DMS153 treated with DMSO at 0.1 percent for 48 hours (cell line): ENCODE measurements around the gene GCLC.
"Not testable (repeated sequence)": the region's sequence is repeated elsewhere in the genome, so short reads cannot be mapped to it uniquely, and the experiment has no call there.

Source experiments
- DNase-seq: peaks from one replicate; lab custom pipeline; 2025; ENCODE audit not compliant: unreplicated experiment; lab: John Stamatoyannopoulos, UW

The GCLC gene

DNA sequence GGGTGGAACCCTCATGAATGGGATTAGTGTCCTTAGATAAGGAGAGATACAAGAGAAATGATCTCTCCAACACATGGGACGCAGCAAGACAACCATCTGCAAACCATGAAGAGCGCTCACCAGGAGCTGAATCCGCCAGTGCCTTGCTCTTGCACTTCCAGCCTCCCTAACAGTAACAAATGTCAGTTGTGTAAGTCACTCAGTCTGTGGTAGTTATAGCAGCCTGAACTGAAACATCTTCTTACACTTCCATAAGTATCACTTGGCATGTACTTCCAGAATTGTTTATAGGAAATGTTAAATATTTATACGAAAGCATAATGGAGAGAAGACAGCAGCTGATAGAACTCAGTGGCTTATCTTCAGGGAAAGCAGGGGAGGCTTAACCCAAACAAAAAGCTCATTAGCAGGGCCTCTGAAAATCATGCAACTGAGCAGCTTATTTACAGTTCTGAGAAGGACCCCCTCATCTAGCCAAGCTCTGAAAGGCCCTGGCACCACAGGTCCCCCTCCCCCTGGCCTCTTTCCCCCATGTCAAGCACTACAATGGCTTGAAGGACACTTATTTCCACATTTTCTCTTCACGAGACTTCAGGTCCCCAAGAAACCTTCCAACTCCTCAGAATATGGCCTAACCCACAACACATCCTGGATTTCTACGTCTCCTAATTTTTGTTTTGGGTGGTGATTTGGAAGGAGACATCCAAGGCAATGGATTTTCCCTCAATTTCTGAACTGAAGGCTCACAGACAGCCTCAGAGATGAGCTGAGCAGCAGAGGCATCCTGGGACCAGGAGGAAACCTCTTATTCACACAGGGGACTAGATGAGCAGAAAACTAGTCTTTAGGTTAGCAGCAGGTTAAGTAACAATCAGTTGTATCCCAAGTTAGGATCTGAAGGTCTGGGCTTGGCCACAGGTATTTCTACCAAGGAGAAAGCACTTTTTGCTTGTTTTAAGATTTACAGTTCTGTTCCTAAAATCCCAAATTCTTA is 49.1 kb downstream of the GCLC start:
- no peak for DNase-seq

DNA sequence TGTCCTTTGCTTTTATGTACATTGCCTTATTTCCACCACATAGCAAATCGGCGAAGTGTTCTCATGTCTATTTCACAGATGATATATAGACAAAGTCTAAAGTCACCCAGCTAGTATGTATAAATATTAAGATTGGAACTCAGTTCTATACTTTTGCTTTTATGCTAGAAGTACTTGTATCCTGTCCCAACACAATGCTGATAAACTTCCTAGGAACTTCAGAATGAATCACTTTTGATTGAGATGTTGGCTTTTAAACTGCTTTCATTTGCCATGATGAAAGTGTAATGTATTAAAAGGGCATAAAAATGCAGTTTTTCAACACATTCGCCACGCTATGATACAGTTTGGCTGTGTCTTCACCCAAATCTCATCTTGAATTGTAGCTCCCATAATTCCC is 50.8 kb downstream of the GCLC start:
- no peak for DNase-seq

DNA sequence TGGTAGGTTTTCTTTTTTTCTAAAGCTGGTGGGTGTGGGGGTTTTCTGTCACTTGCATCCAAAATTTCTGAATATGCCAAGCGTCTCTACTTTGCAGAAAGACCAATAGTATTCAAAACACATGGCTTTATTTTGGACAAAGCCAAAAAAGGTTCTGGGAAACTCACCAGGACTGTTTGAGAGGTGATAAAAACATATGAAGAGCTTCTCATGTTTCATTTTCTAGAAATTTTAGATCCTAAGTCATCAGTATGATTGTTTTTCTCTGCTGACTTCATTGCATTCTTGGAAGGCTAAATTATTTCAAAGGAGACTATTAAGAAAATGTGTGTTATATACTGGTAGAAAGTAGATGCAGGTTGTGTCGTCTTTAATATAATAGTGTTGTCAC is 51.3 kb downstream of the GCLC start:
- no peak for DNase-seq

DNA sequence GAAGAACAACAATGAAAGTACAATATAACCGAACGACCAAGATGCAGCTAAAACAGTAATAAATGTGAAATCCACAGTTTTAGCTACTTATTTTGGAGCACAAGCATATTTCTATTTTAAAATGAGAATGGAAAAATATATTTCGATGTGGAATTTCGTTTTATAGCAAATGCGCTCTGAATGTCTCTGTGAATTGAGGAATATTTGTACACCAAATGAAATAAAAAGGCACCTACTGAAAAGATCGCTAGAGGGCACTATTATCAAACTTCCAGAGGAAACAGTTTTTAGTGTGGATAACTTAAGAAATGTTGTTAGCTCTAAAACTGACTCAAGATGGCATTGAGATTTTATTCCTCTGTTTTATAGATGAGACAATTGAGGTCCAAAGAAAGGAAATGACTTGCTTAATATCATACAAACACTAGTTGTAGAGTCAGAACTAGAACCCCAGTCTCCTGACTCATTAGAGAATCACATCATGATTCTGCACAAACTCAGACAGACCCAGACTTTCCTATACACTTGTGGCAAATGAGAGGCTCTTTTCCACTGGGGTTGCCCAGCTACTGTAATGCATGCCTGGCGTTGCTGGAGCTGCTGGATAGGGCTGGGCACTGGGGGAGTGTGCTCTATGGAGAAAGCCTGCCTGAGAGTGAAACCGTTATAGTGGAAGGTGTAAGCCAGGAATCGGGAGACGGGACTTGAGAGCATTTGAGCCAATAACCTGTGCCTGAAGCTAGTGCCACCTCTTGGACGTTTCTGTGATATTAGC is 51.9 kb downstream of the GCLC start:
- peak; percentile 63 for DNase-seq

DNA sequence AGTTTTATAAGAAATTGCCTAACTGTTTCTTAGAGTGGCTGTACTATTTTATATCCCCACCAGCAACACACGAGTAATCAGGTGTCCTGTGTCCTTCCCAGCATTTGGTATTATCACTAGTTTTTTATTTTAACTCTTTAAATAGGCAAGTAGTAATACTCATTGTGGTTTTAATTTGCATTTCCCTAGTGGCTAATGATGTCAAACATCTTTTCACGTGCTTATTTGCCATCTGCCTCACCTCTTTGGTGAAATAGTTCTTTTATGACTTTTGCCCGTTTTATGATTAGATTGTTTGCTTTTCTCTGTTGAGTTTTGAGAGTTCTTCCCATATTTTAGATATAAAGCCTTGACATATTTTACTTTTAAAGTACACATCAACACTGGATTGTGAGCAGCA is 57.8 kb downstream of the GCLC start:
- no peak for DNase-seq

DNA sequence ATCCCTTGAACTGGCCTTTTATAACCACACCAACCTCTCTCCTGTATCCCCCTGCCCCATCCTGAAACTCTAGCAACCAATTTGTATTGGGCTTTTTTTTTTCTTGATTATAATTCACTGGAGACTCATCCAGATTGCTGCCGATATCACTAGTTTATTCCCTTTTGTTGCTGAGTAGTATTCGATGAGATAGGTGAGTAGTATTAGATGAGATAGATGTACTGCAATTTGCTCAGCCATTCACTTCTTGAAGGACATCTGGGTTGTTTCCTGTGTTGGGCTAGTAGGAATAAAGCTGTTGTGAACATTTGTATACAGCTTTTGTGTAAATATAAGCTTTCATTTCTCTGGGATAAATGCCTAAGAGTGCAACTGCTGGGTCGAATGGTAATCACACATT is 58.2 kb downstream of the GCLC start:
- DNase-seq, result no peak

DNA sequence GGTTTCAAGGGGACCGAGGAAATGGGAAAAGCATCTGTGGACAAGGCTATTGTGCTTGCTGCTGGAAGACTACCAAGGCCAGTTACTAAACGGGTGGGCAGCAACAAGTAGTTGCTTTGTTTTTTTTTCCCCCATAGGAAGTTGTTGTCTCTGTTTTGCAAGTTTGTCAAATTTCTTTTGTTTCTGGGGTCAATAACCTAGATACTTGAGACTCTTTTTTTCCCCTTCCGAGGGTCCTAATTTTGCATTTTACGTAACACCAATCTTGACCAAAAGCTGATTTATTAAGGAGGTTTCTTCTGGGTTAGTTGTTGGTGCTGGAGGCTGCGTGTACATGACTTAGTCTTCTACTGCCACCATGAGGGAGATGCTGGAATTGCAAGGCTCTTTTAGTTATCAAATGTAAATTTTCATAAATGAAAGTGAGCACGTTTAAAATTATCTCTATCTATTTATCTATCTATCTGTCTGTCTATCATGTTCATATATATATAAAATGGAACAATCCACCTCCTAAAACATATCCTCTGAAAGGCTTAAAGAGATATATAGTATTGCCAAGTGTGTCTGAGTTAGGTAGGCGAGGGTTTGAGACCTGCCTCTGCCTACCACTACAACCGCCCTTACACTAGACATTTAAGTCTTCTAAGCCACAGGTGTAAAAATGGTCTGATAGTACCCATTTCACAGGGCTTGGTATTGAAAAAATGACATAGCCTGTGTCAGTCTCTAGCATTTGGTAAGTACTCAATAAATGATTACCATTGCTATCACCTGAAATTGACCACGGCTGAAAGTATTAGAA is 60.2 kb downstream of the GCLC start:
- peak; percentile 77 for DNase-seq

DNA sequence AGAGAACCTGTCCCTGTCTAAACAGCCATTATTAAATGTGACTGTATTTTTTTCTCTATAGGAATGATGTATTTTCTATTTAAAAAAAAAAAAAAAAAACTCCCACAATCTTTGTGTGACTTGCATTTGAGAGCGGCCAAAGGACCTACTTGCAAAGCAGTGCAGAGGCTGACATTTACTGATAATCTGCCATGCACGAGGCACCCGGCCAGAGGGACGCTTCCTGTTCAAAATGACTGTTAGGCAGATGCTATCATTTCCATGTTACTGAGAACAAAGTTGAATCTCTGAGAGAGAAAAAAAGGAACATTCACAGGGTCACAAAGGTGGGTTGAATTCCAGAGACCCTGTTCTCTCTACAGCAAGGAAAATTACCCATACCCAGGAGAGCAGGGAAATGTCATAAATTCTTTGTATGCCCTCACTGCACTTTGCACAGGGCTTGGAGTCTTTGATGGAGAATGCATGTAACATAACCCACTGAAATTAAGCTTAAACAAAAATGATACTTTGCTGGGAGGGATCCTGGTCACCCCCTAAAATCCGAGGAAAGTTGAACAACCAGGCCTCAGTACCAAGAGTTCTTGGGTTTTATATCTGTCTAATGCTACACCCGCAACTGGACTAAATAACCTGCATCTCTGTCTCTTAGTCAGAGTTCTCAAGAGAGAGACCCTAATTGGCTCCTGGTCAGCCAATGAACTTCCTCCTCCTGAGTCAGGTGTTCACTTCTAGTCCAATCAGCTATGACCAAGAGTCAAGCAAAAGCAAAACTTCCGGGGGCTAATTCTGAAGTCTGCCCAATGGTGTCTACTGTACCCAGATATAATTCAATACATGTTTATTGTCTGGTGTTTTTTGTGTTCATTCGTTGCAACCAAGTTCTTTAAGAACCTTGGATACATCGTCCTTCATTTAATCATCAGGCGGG is 61.2 kb downstream of the GCLC start:
- DNase-seq, result no peak

DNA sequence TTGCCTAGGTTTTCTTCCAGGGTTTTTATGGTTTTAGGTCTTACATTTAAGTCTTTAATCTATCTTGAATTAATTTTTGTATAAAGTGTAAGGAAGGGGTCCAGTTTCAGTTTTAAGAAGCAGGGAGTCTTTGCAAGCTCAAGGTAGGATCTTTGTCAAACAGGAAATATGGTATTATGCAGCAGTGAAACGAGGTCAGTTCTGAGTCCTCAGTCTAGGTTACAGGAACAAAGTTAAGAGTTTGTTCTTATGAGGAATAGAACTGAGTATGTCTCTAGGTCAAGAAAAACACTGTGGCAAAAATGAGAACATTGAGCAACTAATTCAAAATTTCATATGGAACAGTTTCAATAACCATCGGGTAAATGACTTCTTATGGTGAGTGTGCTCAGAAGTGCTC is 63.6 kb downstream of the GCLC start:
- DNase-seq, result no peak

DNA sequence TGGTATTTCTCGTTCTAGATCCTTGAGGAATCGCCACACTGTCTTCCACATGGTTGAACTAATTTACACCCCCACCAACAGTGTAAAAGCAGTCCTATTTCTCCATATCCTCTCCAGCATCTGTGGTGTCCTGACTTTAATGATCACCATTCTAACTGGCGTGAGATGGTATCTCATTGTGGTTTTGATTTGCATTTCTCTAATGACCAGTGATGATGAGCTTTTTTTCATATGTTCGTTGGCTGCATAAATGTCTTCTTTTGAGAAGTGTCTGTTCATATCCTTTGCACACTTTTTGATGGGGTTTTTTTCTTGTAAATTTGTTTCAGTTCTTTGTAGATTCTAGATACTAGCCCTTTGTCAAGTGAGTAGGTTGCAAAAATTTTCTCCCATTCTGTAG is 64.1 kb downstream of the GCLC start:
- not testable (repeated sequence) for DNase-seq

DNA sequence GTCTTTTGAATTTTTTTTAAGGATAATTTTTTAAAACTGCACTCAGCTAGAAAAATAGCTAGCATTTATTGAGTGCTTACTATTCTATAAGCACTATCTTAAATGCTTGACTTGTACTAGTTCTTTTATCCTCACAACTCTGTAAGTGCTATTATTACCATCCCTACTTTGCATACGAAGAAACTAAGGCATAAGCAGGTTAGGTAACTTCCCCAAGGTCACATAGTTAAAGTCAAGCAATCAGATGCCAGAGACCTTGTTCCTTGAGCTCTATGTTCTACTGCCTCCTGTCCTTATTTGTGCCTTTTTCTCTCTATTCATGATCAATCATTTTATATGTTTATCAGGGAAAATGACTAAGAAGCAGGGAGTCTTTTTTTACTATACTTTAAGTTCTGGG is 65.0 kb downstream of the GCLC start:
- DNase-seq, result no peak

DNA sequence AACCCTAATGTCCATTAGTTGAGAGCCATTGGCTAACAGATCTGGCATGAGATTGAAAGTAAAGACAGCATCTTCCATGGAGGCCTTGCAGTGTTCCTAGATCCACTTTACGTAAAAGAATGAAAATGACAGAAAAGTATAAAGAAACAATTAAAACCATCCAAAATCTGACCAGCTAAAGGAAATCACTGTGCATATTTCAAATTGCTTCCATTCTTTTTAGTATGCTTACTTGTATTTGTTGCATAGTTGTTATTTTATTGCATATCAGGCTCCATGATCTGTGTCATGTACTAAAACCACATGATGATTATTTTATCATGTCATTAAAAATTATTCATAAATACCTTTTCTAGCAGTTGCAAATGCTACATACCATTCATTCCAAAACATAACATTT is 67.9 kb downstream of the GCLC start:
- no peak for DNase-seq

DNA sequence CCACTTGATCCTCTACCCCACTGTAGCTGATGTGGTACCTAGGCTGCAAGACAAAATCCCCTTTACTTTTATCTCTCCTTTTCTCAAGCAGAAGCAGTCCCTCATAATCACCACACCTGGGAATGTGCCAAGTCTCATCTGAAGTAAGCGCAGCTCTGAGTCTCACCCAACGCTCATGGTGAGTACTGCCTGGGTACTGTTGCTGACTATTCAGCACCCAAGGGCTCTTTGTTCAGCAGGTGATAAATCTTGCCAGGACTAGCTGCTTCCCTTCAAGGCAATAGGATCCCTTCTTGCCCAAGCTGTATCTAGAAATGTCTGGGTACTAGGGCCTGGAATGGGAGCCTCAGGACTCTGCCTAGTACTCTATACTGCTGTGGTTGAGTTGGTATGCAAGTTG is 70.9 kb downstream of the GCLC start:
- DNase-seq, result no peak

DNA sequence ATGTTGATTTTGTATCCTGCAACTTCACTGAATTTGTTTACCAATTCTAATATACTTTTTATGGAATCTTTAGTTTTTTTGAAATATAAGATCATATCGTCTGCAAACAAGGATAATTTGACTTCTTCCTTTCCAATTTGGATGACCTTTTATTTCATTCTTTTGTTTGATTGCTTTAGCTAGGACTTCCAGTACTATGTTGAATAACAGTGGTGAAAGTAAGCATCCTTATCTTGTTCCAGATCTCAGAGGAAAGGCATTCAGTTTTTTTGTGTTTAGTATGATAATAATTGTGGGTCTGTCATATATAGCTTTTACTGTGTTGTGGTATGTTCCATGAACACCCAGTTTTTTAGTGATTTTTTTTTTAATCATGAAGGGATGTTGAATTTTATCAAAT is 75.7 kb downstream of the GCLC start:
- DNase-seq, result no peak

DNA sequence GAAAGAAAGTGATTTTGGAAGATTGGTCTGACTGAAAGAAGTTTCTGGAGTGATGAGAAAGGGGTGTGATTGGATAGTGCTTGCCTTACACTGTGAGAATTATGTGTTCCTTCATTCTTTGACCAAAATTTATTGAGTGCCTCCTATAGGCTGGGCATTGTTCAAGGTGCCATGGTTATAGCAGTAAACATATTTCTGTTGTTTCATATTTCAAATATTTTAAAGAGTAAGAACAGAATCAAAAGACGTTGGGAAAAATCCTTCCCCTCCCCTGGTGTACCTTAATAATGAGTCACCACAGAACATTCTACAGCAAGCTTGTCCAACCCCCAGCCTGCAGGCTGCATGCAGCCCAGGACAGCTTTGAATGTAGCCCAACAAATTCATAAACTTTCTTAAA is 78.6 kb downstream of the GCLC start:
- no peak for DNase-seq

DNA sequence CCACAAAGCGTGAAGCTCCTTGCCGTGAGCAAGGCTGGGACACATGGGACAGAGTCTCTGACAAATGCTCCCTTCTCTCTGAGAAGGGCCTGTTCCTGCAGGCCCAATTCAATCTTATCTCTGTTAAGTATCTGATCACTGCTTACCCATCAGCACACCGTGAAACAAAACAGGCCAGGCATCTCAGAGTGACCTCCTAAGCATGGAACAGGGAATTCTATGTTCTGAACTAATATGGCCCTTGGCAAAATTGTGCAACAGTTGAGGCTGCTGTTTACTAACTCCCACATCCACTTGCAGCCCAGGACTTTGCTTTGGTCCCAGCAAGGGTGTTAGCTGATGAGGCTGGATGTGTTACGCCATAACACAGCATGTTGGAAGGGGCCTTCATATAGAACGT is 79.2 kb downstream of the GCLC start:
- DNase-seq, result no peak

DNA sequence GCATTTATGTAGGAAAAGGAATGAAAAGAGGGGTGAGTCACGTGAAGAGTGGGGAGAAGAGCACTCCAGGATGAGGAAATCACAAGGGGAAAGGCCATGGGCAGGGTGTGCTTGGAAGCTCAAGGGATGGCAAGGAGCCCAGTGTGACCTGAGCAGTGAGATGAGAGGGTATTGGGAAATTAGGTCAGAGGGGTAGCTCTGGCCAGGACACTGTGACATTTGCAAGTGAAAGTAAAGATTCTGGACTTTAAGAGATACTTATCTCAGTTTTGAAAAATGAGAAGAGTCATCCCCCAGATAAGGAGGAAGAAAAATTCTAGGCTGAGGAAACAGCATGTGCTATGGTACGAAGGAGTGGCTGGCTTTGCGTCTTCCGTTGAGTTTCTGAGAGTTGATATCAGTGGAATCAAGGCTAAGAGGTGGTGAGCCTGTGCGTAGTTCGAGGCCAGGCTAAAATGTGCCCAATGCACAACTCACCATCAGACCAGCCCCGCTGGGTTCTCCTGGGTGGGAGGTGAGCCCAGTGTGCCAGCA is 79.9 kb downstream of the GCLC start:
- no peak for DNase-seq

DNA sequence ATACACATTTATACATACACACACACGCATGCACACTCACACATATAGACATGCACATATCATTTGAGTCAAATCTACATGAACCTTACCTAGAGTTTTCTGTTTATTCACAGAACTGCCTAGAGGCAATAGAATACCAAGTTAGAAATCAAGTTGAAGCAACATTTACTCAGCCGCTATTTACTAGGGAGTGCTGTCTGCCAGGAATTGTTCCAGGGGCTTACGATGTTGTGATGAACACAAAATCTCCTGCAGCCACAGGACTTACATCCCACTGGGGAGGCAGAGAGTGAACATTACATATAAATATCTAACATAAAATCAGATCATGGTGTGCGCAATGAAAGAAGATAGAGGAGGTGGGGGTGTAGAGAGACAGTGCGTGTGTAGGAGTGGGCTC is 80.4 kb downstream of the GCLC start:
- DNase-seq, result no peak

DNA sequence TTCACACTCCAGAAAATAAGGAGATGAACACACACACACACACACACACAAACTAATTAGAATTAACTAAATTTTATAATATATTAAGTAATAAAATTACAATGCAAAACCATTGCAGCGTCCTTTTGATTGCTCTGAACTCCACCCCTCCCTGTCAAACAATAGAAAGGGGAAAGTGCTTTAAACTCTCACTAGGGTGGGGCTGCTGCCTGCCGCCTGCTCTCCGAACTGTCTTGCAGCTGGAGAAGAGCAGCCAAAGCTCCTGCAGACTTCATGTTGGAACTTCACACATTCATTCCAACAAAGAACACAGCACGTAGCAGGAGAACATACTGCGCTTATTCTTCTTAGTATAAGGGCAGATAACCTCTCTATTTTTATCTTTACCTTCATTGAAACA is 83.2 kb downstream of the GCLC start:
- DNase-seq, result no peak

DNA sequence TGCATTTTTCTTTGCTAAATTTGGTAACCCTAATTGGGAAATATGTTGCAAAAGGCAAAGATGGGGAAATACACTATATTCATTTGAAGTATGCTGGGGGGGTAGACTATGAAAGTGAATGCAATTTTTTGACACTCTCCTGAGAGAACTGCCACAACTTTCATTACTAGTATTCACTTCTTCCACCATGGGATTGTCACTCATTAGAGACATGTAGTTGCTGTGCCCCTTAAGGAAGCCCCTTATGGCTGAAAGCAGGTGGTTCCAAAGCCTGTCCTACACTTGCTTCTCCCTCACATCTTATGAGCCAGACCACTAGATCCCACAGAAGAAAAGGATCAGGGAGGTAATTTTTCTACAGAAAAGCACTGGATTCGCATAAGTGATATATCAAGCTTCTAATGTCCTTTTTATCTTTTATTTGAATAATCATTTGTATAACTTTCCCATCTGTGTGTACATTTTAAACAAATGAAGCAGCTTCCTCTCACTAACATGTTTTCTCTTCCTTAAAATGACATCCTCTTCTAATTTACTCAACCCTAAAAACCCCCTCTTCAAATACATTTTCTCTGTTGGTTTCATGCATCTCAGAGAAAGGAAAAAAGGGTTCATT is 83.8 kb downstream of the GCLC start:
- DNase-seq, result no peak
